ENCODE results near the gene TGM2. TPM values are rescaled to one million over a fixed set of nuclear protein-coding genes. Genes with fewer than 3 reads are reported as not detected.

The TGM2 gene
- total RNA-seq, 4 donors from 2014 or later, result 2.8 to 33.2 (median 11.5) TPM

GRCh38 chr20:38167328-38167850 is 2.3 kb upstream of the TGM2 start:
- 91 to 92% methylated on average over 8 of the region's 8 CpGs for WGBS, 2 donors
- no peaks in the 10 kb centered on the region for H3K9me3 ChIP-seq
- intact Hi-C loops (cut with DNase I), result loop anchor here (10.0 kb wide), 1 partner anchor 93 kb away; no protein-coding TSS in a partner anchor
- H3K27ac ChIP-seq, result peak overlapping the region; percentile 11 to 87 (median 60)
- TF ChIP-seq POLR2A (IDR thresholded peaks at IDR 0.05) (no peak), CTCF (IDR thresholded peaks at IDR 0.05) (no peak)
- H3K36me3 ChIP-seq, result no peaks in the 10 kb centered on the region
- DNase-seq, result no peak
- no peaks in the 10 kb centered on the region for H3K27me3 ChIP-seq
- H3K4me1 ChIP-seq, result peaks cover 21 to 78% (median 33%) of the 10 kb centered on the region in 3 donors
- H3K4me3 ChIP-seq, result no peak overlapping the region

GRCh38 chr20:38166703-38167233 is 1.7 kb upstream of the TGM2 start:
- H3K4me3 ChIP-seq, result no peak overlapping the region
- no peaks in the 10 kb centered on the region for H3K27me3 ChIP-seq
- no peak for TF ChIP-seq POLR2A (IDR thresholded peaks at IDR 0.05)
- TF ChIP-seq CTCF (IDR thresholded peaks at IDR 0.05), result no peak
- no peaks in the 10 kb centered on the region for H3K9me3 ChIP-seq
- DNase-seq, result no peak
- intact Hi-C loops (cut with DNase I), result loop anchor here (10.0 kb wide), 1 partner anchor 92 kb away; no protein-coding TSS in a partner anchor
- WGBS, 2 donors, result 73 to 83% methylated on average over 7 to 10 of the region's 11 CpGs
- peaks cover 21 to 83% (median 33%) of the 10 kb centered on the region in 3 donors for H3K4me1 ChIP-seq
- H3K36me3 ChIP-seq, result no peaks in the 10 kb centered on the region
- peak overlapping the region; percentile 18 to 87 (median 60) for H3K27ac ChIP-seq

GRCh38 chr20:38165966-38166702 is 1.1 kb upstream of the TGM2 start:
- H3K4me3 ChIP-seq, result peak overlapping the region in 1 of 4 donors; percentile 51
- peak overlapping the region; percentile 18 to 87 (median 60) for H3K27ac ChIP-seq
- intact Hi-C loops (cut with DNase I), result loop anchor here (10.0 kb wide), 1 partner anchor 91 kb away; no protein-coding TSS in a partner anchor
- no peaks in the 10 kb centered on the region for H3K36me3 ChIP-seq
- no peak for DNase-seq
- H3K27me3 ChIP-seq, result no peaks in the 10 kb centered on the region
- peaks cover 21 to 79% (median 33%) of the 10 kb centered on the region in 3 donors for H3K4me1 ChIP-seq
- H3K9me3 ChIP-seq, result no peaks in the 10 kb centered on the region
- 71 to 82% methylated on average over 6 to 10 of the region's 11 CpGs for WGBS, 2 donors
- TF ChIP-seq CTCF (IDR thresholded peaks at IDR 0.05), result no peak

GRCh38 chr20:38164624-38165088 is 414 bp downstream of the TGM2 start:
- H3K9me3 ChIP-seq, result no peaks in the 10 kb centered on the region
- intact Hi-C loops (cut with DNase I), result loop anchor here (10.0 kb wide), 1 partner anchor 90 kb away; no protein-coding TSS in a partner anchor
- peak overlapping the region; percentile 25 to 69 (median 46) for H3K4me3 ChIP-seq
- H3K4me1 ChIP-seq, result peaks cover 21 to 79% (median 39%) of the 10 kb centered on the region in 3 donors
- H3K27me3 ChIP-seq, result no peaks in the 10 kb centered on the region
- no peak for DNase-seq
- H3K36me3 ChIP-seq, result no peaks in the 10 kb centered on the region
- H3K27ac ChIP-seq, result peak overlapping the region; percentile 13 to 87 (median 75)
- 55 to 60% methylated on average over 9 of the region's 14 CpGs for WGBS, 2 donors
- TF ChIP-seq CTCF (IDR thresholded peaks at IDR 0.05) (no peak), POLR2A (IDR thresholded peaks at IDR 0.05) (no peak)

- intact Hi-C loops (cut with DNase I), result loop anchor here (10.0 kb wide), 1 partner anchor 89 kb away; no protein-coding TSS in a partner anchor
- H3K4me3 ChIP-seq, result peak overlapping the region in 3 of 4 donors; percentile 40 to 69 (median 51)
Measured at GRCh38 chr20:38164069-38164468, 1.0 kb downstream of the TGM2 start.

More at GRCh38 chr20:38164069-38164468, 1.0 kb downstream of the TGM2 start:
- TF ChIP-seq POLR2A (IDR thresholded peaks at IDR 0.05) (no peak), CTCF (IDR thresholded peaks at IDR 0.05) (no peak)
- no peaks in the 10 kb centered on the region for H3K36me3 ChIP-seq
- H3K4me1 ChIP-seq, result peaks cover 21 to 78% (median 43%) of the 10 kb centered on the region in 3 donors
- no peaks in the 10 kb centered on the region for H3K27me3 ChIP-seq
- peak overlapping the region in 3 of 4 donors; percentile 43 to 85 (median 65) for H3K27ac ChIP-seq
- no peaks in the 10 kb centered on the region for H3K9me3 ChIP-seq
- WGBS, 2 donors, result 73 to 76% methylated on average over 3 to 4 of the region's 5 CpGs
- no peak for DNase-seq

All from esophagus squamous epithelium (tissue), 5 donors.